Neural cell (in vitro differentiated cells): Measurements from ENCODE around the gene KCNK7. TPM values are rescaled to one million over a fixed set of nuclear protein-coding genes. Genes with fewer than 3 reads are reported as not detected.

Experiments used
- H2AFZ ChIP-seq: fragments of 200-600, 300-800 bp; sonication (generic), shearing (Covaris generic); 2 replicates; pipeline ENCODE4 v1.6.0; 2014; ENCODE audit warnings: low read depth, mild to moderate bottlenecking, antibody characterized with exemption, low read length, moderate library complexity
- H3F3A ChIP-seq: fragments of 200-600 bp; shearing (Covaris generic); 2 replicates; pipeline ENCODE4 v1.6.1; 2016; ENCODE audit warnings: mild to moderate bottlenecking, moderate library complexity, mixed read lengths, antibody characterized with exemption, low read length; ENCODE audit not compliant: insufficient read depth, poor library complexity, severe bottlenecking
- H3K27ac ChIP-seq: fragments of 200-600, 300-800 bp; sonication (generic), shearing (Covaris generic); 2 replicates; pipeline ENCODE4 v1.5.1; 2014; ENCODE audit warnings: mild to moderate bottlenecking, low read length, moderate library complexity
- H3K27me3 ChIP-seq: fragments of 300-800, 200-600 bp; sonication (generic), shearing (Covaris generic); 2 replicates; pipeline ENCODE4 v1.6.0; 2014; ENCODE audit warnings: mild to moderate bottlenecking, low read depth, low read length, moderate library complexity; ENCODE audit not compliant: insufficient read depth
- H3K36me3 ChIP-seq: fragments of 300-800, 200-600 bp; sonication (generic), shearing (Covaris generic); 2 replicates; pipeline ENCODE4 v1.5.1; 2014; ENCODE audit warnings: mild to moderate bottlenecking, antibody characterized with exemption, low read length, moderate library complexity; ENCODE audit not compliant: insufficient read depth
- H3K4me2 ChIP-seq: fragments of 300-800, 200-600 bp; sonication (generic), shearing (Covaris generic); 2 replicates; pipeline ENCODE4 v1.6.0; 2014; ENCODE audit warnings: mild to moderate bottlenecking, low read length
- H3K4me3 ChIP-seq: fragments of 300-800, 200-600 bp; sonication (generic), shearing (Covaris generic); 2 replicates; pipeline ENCODE4 v1.5.1; 2014; ENCODE audit warnings: mild to moderate bottlenecking, low read length, moderate library complexity
- H3K79me2 ChIP-seq: fragments of 200-600 bp; shearing (Covaris generic); replicated peaks from 2 replicates; pipeline ENCODE4 v1.6.0; 2014; ENCODE audit warnings: mild to moderate bottlenecking, low read length, moderate library complexity; ENCODE audit not compliant: insufficient read depth
- H3K9ac ChIP-seq: fragments of 300-800, 200-600 bp; sonication (generic), shearing (Covaris generic); 2 replicates; pipeline ENCODE4 v1.6.1; 2016; ENCODE audit warnings: mild to moderate bottlenecking, low read length, mixed read lengths
- H3K9me2 ChIP-seq: fragments of 200-600 bp; shearing (Covaris generic); 2 replicates; pipeline ENCODE4 v1.6.1; 2016; ENCODE audit warnings: mild to moderate bottlenecking, low read length, mixed read lengths; ENCODE audit not compliant: insufficient read depth
- H3K9me3 ChIP-seq: fragments of 200-600, 300-800 bp; sonication (generic), shearing (Covaris generic); 2 replicates; pipeline ENCODE4 v1.6.1; 2016; ENCODE audit warnings: mild to moderate bottlenecking, mixed run types, low read length, moderate library complexity, mixed read lengths
- H4K20me1 ChIP-seq: fragments of 200-600 bp; shearing (Covaris generic); 2 replicates; pipeline ENCODE4 v1.6.1; 2016; ENCODE audit warnings: mild to moderate bottlenecking, mixed run types; ENCODE audit not compliant: insufficient read depth
- EP300 ChIP-seq: fragments of 450-650 bp; conservative IDR thresholded peaks from 2 replicates; pipeline ENCODE4 v1.6.1; 2014; ENCODE audit warnings: antibody characterized with exemption, mild to moderate bottlenecking, moderate library complexity; ENCODE audit not compliant: poor library complexity, severe bottlenecking
- EZH2 ChIP-seq: fragments of 200-600, 300-800 bp; shearing (Covaris generic), sonication (generic); IDR thresholded peaks from 2 replicates; pipeline ENCODE4 v1.6.1; 2014; ENCODE audit warnings: antibody characterized with exemption, low read length, borderline replicate concordance, mild to moderate bottlenecking; ENCODE audit not compliant: insufficient read depth, poor library complexity, severe bottlenecking
- MXI1 ChIP-seq: fragments of 450-650 bp; conservative IDR thresholded peaks from 2 replicates; pipeline ENCODE4 v1.6.1; 2014; ENCODE audit warnings: antibody characterized with exemption, mild to moderate bottlenecking; ENCODE audit not compliant: poor library complexity, severe bottlenecking
- POLR2AphosphoS5 ChIP-seq: IDR thresholded peaks from 2 replicates; pipeline ENCODE4 v1.6.1; 2012
- RAD21 ChIP-seq: fragments of 450-650 bp; conservative IDR thresholded peaks from 2 replicates; pipeline ENCODE4 v1.6.1; 2014; ENCODE audit warnings: antibody characterized with exemption, mild to moderate bottlenecking, moderate library complexity
- SMC3 ChIP-seq: fragments of 450-650 bp; conservative IDR thresholded peaks from 2 replicates; pipeline ENCODE4 v1.6.1; 2014; ENCODE audit warnings: antibody characterized with exemption, mild to moderate bottlenecking, moderate library complexity; ENCODE audit not compliant: poor library complexity
- TAF1 ChIP-seq: IDR thresholded peaks from 2 replicates; pipeline ENCODE4 v1.6.1; 2012; ENCODE audit warnings: low read depth
- polyA plus RNA-seq: library from polyadenylated mRNA; depleted of rRNA; stranded (reverse); fragments of >200 nt; gene quantifications from 2 replicates; pipeline ENCODE4 v1.2.3, GENCODE V29; 2014
- TF ChIP-seq, protein P1 (sequence below): fragments of 450-650 bp; IDR thresholded peaks from 2 replicates; pipeline ENCODE4 v1.5.1; 2014; ENCODE audit warnings: antibody characterized with exemption, mild to moderate bottlenecking, moderate library complexity; ENCODE audit not compliant: poor library complexity, severe bottlenecking
- TF ChIP-seq, protein P2 (sequence below): IDR thresholded peaks from 2 replicates; pipeline ENCODE4 v1.6.1; 2012; ENCODE audit warnings: borderline replicate concordance

KCNK7 gene
- polyA plus RNA-seq, 1 donor from 2014 or later = 1.1 TPM

DNA sequence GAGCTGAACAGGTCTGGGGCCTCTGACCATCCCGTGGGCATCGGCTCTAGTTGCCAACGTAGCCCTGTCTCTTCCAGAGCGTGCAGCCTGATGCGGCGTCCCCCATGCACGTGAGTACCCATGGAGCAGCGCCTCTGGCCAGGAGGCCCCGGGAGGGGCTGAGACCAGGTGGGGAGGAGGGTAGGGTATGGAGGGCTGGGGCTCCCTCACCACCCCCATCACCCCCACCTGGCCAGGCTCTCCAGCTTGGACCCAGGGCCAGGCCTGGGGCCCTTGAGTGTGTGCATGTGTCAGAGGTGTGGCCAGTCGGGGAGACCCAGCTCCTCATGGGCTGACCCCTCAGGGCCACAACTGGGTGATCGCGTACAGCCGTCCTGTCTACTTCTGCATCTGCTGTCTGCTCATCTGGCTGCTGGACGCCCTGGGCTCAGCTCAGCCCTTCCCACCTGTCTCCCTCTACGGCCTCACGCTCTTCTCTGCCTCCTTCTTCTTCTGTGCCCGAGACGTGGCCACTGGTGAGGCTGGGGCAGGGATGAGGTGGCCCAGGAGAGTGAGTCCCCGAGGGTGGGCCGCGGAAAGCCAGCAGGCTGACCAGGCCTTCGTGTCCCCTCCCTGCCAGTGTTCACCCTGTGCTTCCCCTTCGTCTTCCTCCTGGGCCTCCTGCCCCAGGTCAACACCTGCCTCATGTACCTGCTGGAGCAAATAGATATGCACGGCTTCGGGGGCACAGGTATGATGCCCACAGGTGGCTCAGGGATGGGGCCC, 28.4 kb upstream of the KCNK7 start:
- H3K79me2 ChIP-seq = no peaks in the 10 kb centered on the region
- no peaks in the 10 kb centered on the region for H3K27me3 ChIP-seq
- H3F3A ChIP-seq = no peaks in the 10 kb centered on the region
- H3K4me2 ChIP-seq = no peak overlapping the region
- H3K4me3 ChIP-seq = no peak overlapping the region
- H3K27ac ChIP-seq = no peak overlapping the region
- TF ChIP-seq MXI1 (no peak), POLR2AphosphoS5 (no peak), EZH2 (no peak), SMC3 (no peak), TAF1 (no peak), RAD21 (no peak), EP300 (no peak)
- TF ChIP-seq, protein P1, sequence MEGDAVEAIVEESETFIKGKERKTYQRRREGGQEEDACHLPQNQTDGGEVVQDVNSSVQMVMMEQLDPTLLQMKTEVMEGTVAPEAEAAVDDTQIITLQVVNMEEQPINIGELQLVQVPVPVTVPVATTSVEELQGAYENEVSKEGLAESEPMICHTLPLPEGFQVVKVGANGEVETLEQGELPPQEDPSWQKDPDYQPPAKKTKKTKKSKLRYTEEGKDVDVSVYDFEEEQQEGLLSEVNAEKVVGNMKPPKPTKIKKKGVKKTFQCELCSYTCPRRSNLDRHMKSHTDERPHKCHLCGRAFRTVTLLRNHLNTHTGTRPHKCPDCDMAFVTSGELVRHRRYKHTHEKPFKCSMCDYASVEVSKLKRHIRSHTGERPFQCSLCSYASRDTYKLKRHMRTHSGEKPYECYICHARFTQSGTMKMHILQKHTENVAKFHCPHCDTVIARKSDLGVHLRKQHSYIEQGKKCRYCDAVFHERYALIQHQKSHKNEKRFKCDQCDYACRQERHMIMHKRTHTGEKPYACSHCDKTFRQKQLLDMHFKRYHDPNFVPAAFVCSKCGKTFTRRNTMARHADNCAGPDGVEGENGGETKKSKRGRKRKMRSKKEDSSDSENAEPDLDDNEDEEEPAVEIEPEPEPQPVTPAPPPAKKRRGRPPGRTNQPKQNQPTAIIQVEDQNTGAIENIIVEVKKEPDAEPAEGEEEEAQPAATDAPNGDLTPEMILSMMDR = no peak
- TF ChIP-seq, protein P2, sequence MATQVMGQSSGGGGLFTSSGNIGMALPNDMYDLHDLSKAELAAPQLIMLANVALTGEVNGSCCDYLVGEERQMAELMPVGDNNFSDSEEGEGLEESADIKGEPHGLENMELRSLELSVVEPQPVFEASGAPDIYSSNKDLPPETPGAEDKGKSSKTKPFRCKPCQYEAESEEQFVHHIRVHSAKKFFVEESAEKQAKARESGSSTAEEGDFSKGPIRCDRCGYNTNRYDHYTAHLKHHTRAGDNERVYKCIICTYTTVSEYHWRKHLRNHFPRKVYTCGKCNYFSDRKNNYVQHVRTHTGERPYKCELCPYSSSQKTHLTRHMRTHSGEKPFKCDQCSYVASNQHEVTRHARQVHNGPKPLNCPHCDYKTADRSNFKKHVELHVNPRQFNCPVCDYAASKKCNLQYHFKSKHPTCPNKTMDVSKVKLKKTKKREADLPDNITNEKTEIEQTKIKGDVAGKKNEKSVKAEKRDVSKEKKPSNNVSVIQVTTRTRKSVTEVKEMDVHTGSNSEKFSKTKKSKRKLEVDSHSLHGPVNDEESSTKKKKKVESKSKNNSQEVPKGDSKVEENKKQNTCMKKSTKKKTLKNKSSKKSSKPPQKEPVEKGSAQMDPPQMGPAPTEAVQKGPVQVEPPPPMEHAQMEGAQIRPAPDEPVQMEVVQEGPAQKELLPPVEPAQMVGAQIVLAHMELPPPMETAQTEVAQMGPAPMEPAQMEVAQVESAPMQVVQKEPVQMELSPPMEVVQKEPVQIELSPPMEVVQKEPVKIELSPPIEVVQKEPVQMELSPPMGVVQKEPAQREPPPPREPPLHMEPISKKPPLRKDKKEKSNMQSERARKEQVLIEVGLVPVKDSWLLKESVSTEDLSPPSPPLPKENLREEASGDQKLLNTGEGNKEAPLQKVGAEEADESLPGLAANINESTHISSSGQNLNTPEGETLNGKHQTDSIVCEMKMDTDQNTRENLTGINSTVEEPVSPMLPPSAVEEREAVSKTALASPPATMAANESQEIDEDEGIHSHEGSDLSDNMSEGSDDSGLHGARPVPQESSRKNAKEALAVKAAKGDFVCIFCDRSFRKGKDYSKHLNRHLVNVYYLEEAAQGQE = no peak
- no peaks in the 10 kb centered on the region for H4K20me1 ChIP-seq
- no peaks in the 10 kb centered on the region for H3K9me3 ChIP-seq
- H2AFZ ChIP-seq = no peak overlapping the region
- no peaks in the 10 kb centered on the region for H3K9me2 ChIP-seq
- H3K9ac ChIP-seq = no peak overlapping the region
- H3K36me3 ChIP-seq = no peaks in the 10 kb centered on the region

DNA sequence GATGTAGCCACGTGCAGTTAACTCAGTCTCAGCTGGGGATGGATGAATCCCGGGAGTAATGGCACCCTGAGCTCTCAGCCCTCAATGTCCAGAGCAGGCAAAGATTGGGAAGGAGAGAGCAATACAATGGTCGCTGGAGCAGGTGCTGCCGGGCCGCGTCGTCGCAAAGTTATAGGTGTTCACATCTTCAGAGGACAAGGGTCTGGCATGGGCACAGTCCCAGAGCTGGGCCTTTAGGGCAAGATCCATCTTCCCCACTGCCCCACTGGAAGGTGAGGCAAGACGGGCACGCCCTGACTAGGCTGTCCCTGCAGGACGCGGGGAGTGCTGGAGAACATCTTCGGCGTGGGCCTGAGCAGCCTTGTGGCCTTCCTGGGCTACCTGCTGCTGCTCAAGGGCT, 27.6 kb upstream of the KCNK7 start:
- TF ChIP-seq EP300 (no peak), MXI1 (no peak), POLR2AphosphoS5 (no peak), RAD21 (no peak), EZH2 (no peak), SMC3 (no peak), TAF1 (no peak)
- TF ChIP-seq, protein P1 = no peak
- TF ChIP-seq, protein P2 = no peak
- no peaks in the 10 kb centered on the region for H3K36me3 ChIP-seq
- no peaks in the 10 kb centered on the region for H3F3A ChIP-seq

More for the DNA sequence above, 27.6 kb upstream of the KCNK7 start:
- Histone ChIP-seq H4K20me1 (no peaks in the 10 kb centered on the region), H3K9me3 (no peaks in the 10 kb centered on the region), H3K4me2 (no peak overlapping the region), H3K4me3 (no peak overlapping the region), H3K27ac (no peak overlapping the region), H3K9me2 (no peaks in the 10 kb centered on the region), H3K79me2 (no peaks in the 10 kb centered on the region), H3K9ac (no peak overlapping the region), H3K27me3 (no peaks in the 10 kb centered on the region), H2AFZ (no peak overlapping the region)
